Thyroid gland (tissue), 4 donors: Measurements from ENCODE around the gene NUP98.

Source experiments
- POLR2A ChIP-seq, 2 donors: fragments of 450-650 bp; IDR thresholded peaks; one replicate each; pipeline ENCODE4 v1.6.1; 2017; ENCODE audit warnings: antibody characterized with exemption in 2 of 2, mild to moderate bottlenecking in 2 of 2, moderate library complexity in 1 of 2
- TF ChIP-seq, protein P1 (sequence below), 6 experiments: fragments of 200-600 bp in 3 of 6; fragments of 450-650 bp in 3 of 6; sonication (generic) in 3 of 6; IDR thresholded peaks; one replicate each; pipeline ENCODE4 v1.5.1; 2016 to 2019; ENCODE audit warnings: antibody characterized with exemption in 6 of 6, mild to moderate bottlenecking in 2 of 6, inconsistent platforms in 1 of 6, moderate library complexity in 1 of 6

DNA sequence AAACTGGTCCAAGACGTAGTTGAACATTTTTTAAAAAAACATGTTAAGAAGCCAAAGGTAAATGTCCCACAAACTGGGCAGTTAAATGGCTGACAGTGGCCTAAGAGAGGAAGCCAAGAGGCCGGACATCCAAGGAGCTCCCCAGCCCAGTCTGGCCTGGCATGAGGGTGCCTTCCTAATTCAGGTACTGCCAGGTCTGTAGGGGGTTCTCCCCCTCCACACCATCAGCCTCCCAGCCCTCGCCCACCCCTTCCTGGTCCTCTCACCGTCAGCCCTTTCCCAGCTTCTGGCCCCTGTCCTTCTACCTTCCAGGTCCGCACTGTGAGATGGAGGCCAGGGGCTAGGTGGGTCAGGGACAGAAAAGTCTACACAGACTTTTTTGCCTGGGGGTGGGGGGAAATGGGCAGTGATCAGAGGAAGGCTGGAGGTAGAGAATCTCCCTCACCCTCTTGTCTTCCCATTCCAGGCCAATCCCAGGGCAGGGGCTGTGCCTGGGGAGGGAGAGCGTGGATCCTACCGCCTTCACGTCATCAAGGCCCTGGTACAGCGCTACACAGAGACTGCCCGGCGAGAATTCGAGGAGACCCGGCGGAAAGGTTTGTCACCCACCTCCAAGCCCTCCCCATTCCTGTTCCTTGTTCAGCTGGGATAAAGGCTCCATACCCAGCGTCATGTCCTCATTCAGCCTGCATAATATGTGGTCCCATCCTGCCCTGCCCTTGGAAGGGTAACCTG is 161.5 kb downstream of the NUP98 start:
- TF ChIP-seq, protein P1, sequence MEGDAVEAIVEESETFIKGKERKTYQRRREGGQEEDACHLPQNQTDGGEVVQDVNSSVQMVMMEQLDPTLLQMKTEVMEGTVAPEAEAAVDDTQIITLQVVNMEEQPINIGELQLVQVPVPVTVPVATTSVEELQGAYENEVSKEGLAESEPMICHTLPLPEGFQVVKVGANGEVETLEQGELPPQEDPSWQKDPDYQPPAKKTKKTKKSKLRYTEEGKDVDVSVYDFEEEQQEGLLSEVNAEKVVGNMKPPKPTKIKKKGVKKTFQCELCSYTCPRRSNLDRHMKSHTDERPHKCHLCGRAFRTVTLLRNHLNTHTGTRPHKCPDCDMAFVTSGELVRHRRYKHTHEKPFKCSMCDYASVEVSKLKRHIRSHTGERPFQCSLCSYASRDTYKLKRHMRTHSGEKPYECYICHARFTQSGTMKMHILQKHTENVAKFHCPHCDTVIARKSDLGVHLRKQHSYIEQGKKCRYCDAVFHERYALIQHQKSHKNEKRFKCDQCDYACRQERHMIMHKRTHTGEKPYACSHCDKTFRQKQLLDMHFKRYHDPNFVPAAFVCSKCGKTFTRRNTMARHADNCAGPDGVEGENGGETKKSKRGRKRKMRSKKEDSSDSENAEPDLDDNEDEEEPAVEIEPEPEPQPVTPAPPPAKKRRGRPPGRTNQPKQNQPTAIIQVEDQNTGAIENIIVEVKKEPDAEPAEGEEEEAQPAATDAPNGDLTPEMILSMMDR (IDR thresholded peaks at IDR 0.05) = no peak
- no peak for TF ChIP-seq POLR2A (IDR thresholded peaks at IDR 0.05)
